HepG2 (cell line): Measurements from ENCODE around the gene B4GALT4. TPM values are rescaled to one million over a fixed set of nuclear protein-coding genes. Genes with fewer than 3 reads are reported as not detected.

ENCODE experiments used
- AGO1 ChIP-seq: fragments of 200-400 bp; formaldehyde crosslinking; IDR thresholded peaks from 2 replicates; pipeline ENCODE4 v1.6.1; 2017; ENCODE audit warnings: mild to moderate bottlenecking, low read depth, low read length, moderate library complexity; ENCODE audit not compliant: poor library complexity, severe bottlenecking
- CBX5 ChIP-seq: sonication (generic); formaldehyde crosslinking; IDR thresholded peaks from 2 replicates; pipeline ENCODE4 v1.4.0; 2020; ENCODE audit warnings: missing genetic modification reagents, borderline replicate concordance
- EED ChIP-seq: sonication (generic); formaldehyde crosslinking; IDR thresholded peaks from 2 replicates; pipeline ENCODE4 v1.5.0; 2020; ENCODE audit warnings: mild to moderate bottlenecking, missing genetic modification reagents
- ETS1 ChIP-seq: sonication (generic); formaldehyde crosslinking; IDR thresholded peaks from 2 replicates; pipeline ENCODE4 v1.4.0; 2020; ENCODE audit warnings: missing genetic modification reagents
- FOXK1 ChIP-seq: sonication (generic); formaldehyde crosslinking; IDR thresholded peaks from 2 replicates; pipeline ENCODE4 v1.4.0; 2020; ENCODE audit warnings: low read depth, missing genetic modification reagents, borderline replicate concordance
- SNAPC5 ChIP-seq: sonication (generic); formaldehyde crosslinking; IDR thresholded peaks from 2 replicates; pipeline ENCODE4 v1.8.1; 2023; ENCODE audit warnings: mild to moderate bottlenecking, missing genetic modification reagents, borderline replicate concordance
- TFAP4 ChIP-seq: sonication (generic); IDR thresholded peaks from 2 replicates; pipeline ENCODE4 v1.6.1; 2016; ENCODE audit warnings: low read depth, borderline replicate concordance
- ZFP91 ChIP-seq: sonication (generic); formaldehyde crosslinking; IDR thresholded peaks from 2 replicates; pipeline ENCODE4 v1.9.0; 2022; ENCODE audit warnings: missing genetic modification reagents, mild to moderate bottlenecking, borderline replicate concordance
- ZHX2 ChIP-seq, 2 experiments: sonication (generic) in 1 of 2; formaldehyde crosslinking in 1 of 2; IDR thresholded peaks; 2 replicates each; pipeline versions ENCODE4 v1.6.1 to v1.9.0; 2014 to 2022; ENCODE audit warnings: antibody characterized with exemption in 1 of 2, borderline replicate concordance in 1 of 2, inconsistent platforms in 1 of 2, low read depth in 1 of 2, missing genetic modification reagents in 1 of 2
- ZNF263 ChIP-seq: sonication (generic); formaldehyde crosslinking; IDR thresholded peaks from 2 replicates; pipeline ENCODE4 v1.4.0; 2020; ENCODE audit warnings: missing genetic modification reagents
- ZNF674 ChIP-seq: sonication (generic); formaldehyde crosslinking; IDR thresholded peaks from 2 replicates; pipeline ENCODE4 v1.5.0; 2020; ENCODE audit warnings: low read depth, mild to moderate bottlenecking, missing genetic modification reagents
- ZNF816 ChIP-seq: sonication (generic); formaldehyde crosslinking; IDR thresholded peaks from 2 replicates; pipeline ENCODE4 v1.8.0; 2022; ENCODE audit warnings: missing genetic modification reagents, mild to moderate bottlenecking, borderline replicate concordance
- polyA plus RNA-seq, 8 experiments: library from polyadenylated mRNA; depleted of rRNA in 3 of 8; stranded (reverse) in 7 of 8; unstranded in 1 of 8; fragments of >200 nt; fragmentation: Illumina TruSeq in 4 of 8; extraction: Trizol in 4 of 8; gene quantifications; 2 replicates each; pipeline versions ENCODE4 v1.2.1 to v1.2.3, GENCODE V29; 2011 to 2016; ENCODE audit warnings: low read depth in 4 of 8, missing spikeins in 1 of 8, mixed read lengths in 1 of 8; ENCODE audit not compliant: insufficient read depth in 1 of 8
- total RNA-seq, 5 experiments: library from RNA; depleted of rRNA; stranded (reverse); fragments of >200 nt; fragmentation: Illumina TruSeq; extraction: Trizol; gene quantifications; 2 replicates each; pipeline ENCODE4 v1.2.3, GENCODE V29; 2016; ENCODE audit warnings: low read depth in 1 of 5

The B4GALT4 gene
- total and polyA plus RNA-seq, 2 of the 13 experiments (the other 11 are each of a cell fraction or from before 2014, with no cell fraction given) = 16.9 to 29.0 TPM

GRCh38 chr3:119240591-119241434, at the start of gene B4GALT4 (continued):
- 0 out of 2 replicates have a peak, but pooled peaks have one; percentile 47 for TF ChIP-seq ETS1
- TF ChIP-seq ZNF263 = peak; percentile 80
- TF ChIP-seq EED (CRISPR knock-in tag) = peak; percentile 93
- TF ChIP-seq ZNF674 = no peak
- TF ChIP-seq AGO1 = peak; percentile 63
- TF ChIP-seq ZHX2 (IDR thresholded peaks at IDR 0.05; ENCODE audit: low read depth) = no peak
- TF ChIP-seq ZHX2 (CRISPR knock-in tag; IDR thresholded peaks at IDR 0.05; ENCODE audit: borderline replicate concordance) = 0 out of 2 replicates have a peak, but pooled peaks have one; percentile 28
- no peak for TF ChIP-seq CBX5
- no peak for TF ChIP-seq FOXK1
- peak; percentile 2; the same call in 1 of the 2 replicates for TF ChIP-seq TFAP4
- peak; percentile 64; the same call in 1 of the 2 replicates for TF ChIP-seq ZFP91 (CRISPR knock-in tag)
- TF ChIP-seq SNAPC5 = peak; percentile 56; the same call in 1 of the 2 replicates
- TF ChIP-seq ZNF816 (CRISPR knock-in tag) = peak; percentile 65; the same call in 1 of the 2 replicates
